NCI-H1092 treated with DMSO at 0.1 percent for 48 hours (cell line): ENCODE results near the gene CCNJL.

Experiments
- DNase-seq: peaks from one replicate; lab custom pipeline; 2025; lab: John Stamatoyannopoulos, UW

Gene CCNJL

GRCh38 chr5:160330212-160330611, 17.8 kb upstream of the CCNJL start:
- no peak for DNase-seq

DNA sequence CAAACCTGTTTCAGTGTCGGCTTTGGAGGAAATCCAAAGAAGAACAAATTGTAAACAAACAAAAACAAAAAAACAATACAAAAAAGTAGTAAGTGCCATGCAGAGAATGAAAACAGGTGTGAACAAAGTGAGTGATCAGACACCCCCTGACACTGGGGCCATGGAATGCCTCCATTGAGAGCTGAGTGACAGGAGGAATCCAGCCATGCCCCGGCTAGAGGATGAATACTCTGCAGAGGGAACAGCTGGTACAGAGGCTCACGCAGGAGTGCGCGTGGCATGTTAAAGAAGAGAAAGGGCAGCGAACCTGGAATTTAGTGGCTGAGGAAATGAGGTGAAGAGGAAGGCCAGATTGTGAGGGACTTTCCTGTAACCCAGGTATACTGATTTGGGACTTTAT, 15.5 kb upstream of the CCNJL start:
- no peak for DNase-seq

GRCh38 chr5:160326981-160327380, 14.6 kb upstream of the CCNJL start:
- no peak for DNase-seq

DNA sequence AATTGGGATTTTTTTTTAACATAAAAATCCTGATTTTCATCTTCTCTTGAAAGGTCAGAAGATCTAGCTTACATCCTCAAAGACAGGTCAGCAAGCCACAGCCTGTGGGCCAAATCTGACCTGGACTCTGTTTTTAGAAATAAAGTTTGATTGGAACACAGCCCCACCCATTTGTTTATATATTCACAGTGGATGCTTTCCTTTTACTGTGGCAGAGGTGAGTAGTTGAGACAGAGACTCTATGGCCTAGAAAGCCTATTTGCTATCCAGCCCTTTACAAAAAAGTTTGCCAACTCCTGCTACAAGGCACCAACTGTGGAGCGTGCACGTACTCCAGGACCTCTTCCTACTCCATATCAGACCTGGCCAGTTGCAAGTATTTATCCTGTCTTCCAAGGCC, 13.4 kb upstream of the CCNJL start:
- no peak for DNase-seq

DNA sequence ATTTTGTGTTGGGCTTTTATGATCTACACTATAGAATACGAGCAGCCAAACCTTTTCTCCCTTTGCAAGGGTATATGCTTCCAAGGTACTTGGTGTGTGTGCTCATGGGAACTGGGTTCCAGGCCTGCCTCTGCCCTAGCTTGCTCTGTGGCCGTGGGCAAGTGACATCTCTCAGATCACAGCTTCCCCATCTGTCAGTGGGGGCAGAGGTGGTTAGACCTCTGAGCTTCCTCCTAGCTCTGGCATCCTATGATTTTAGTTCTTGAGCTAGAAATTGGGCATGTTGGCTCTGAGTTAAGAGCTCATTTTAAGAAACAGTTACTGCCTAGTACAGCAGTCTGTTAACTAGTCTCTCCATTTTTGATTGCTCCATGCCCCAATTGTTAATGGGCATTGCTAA, 12.5 kb upstream of the CCNJL start:
- no peak for DNase-seq

DNA sequence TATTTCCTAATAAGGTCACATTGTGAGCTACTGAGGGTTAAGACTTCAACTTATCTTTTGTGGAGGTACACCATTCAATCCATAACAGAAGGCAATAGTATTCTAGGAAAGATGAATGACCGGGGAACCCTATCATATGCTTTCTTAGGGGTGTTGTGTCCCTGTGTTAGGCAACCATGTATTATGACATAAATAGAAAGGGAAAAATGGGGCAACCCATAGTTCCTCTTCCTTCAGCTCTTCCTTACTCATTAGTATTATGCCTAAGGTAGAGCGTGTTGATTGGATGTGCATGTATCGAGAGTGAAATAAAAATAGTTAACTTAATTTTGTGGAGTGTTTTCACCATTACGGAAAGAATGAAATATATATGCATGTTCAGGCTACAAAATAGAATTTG, 6.0 kb upstream of the CCNJL start:
- DNase-seq, result no peak

DNA sequence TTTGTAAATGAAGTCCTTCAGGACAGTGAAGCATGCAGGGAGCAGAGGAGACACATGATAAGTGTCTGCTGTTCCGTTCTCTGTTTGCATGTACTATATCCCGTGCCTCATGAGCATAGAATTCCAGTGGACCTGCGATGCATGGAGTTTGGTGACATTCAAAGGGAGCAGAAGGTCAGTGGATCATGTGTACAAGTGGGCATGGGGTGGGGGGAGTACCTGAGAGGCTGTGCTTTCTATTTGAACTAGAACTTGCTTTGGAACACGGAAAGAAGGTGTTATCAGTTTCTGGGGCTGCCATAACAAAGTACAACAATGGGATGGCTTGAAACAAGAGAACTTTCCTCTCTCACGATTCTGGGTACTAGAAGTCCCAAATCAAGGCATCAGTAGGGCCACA, 5.1 kb upstream of the CCNJL start:
- DNase-seq, result no peak

DNA sequence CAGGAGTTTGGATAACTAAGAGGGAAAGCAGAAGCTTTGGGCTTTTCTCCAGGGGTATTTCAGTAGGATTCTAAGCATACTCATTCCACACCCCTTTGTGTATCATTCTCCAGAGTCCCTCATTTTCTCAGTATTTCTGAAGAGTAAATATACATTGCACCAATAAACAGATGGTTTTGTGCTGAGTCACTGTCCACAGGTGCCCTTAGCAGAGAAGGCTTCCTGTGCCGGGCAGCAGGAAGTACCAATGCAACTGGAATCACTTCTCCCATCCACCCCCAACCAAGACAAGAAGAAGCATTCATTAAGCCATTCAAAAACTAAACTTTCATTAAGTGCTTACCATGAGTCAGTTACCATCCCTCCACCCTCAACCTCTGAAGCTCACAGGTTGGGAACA, 3.6 kb upstream of the CCNJL start:
- no peak for DNase-seq

DNA sequence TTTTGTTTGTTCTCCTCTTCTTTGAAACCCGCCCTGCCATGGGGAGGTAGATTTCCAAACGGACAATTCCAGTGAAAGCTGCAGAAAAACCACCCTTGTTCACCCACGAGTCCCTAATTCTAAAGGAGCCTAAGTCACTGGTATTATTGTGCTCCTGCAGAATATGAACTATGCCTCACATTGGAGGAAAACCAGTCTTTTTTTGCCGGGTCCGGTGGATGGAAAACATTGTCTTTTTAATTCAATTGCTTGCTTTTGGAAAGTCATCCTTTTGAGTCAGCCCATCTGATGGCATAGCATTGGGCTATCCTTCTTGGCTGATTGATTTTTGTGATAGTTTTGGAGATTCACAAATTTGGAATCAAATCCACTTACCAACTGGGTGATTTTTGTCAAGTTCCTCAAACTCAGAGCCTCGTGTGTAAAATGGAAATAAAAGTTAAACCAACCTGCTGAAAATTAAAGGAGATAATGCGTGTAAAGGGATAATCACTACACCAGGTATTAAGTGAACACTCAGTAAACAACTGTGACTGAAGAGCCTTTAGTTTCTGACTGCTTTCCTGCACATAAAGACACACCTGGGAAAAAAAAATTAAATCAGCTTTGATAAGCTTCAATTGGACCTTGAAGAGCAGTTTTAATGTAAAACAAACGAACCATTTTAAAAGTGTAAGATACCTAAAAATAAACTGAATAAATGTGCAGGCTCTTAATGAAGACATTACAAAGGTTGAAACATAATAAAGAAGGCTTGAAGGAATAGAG, 780 bp upstream of the CCNJL start:
- peak; percentile 11 for DNase-seq

- DNase-seq, result no peak
These were observed 752 bp downstream of the CCNJL start for GRCh38 chr5:160311491-160312133.

GRCh38 chr5:160310552-160311295, 1.6 kb downstream of the CCNJL start:
- DNase-seq, result no peak

GRCh38 chr5:160310140-160310539, 2.2 kb downstream of the CCNJL start:
- DNase-seq, result no peak

DNA sequence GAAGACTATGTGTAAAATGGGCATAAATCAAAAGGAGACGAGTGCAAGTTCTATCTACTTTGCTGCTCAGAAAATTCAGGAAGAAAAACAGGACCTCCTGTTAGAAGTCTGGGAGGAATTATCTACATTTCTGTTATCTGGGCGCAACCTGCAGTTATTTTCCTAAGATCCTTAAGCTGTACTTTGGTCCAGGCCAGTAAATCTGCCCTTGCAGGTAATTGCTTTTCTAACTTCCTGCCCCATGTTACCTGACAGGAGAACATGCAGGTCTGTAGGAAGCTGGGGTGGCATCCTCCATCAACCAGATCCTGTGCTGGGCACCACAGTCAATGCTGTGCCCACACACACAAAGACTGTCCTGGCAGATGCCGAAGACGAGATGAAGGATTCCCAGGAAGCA, 5.7 kb downstream of the CCNJL start:
- no peak for DNase-seq

GRCh38 chr5:160305319-160305718, 7.0 kb downstream of the CCNJL start:
- DNase-seq, result no peak

DNA sequence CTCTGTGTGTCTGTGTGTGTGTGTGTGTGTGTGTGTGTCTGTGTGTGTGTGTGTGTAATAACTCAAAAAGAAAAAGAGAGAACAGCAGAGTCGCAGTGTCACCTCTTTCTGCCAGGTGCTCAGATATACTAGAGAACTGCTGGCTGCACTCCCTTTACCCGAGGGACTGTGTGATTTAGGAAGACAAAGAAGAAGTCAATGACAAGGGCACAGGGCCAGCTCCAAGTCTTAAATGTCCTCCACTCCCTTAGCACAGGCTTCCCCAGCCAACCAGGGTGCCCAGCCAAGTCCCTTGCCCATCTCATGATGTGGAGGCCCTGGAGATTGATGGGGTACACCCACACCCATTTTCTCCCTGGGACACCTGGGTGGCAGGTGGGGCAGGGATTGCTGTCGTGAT, 8.7 kb downstream of the CCNJL start:
- DNase-seq, result no peak

DNA sequence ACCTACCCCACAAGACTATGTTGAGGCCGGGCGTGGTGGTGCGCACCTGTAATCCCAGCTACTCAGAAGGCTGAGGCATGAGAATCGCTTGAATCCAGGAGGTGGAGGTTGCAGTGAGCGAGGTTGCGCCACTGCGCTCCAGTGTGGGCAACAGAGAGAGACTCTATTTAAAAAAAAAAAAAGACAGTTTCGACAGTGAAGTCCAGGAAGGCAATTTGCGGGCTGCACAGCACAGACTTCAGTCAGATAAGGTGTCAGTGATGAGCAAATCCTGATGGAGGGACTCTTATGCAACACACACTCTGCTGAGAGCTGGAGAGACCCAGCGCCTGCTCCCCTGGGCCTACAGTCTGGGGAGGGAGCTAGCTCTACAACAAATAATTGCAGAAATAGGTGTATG, 14.2 kb downstream of the CCNJL start:
- DNase-seq, result no peak

- DNase-seq, result no peak
These were observed 14.6 kb downstream of the CCNJL start for GRCh38 chr5:160297776-160298175.

- no peak for DNase-seq
These were observed 15.4 kb downstream of the CCNJL start for GRCh38 chr5:160297004-160297403.

- no peak for DNase-seq
These were observed 15.9 kb downstream of the CCNJL start for GRCh38 chr5:160296496-160296895.

DNA sequence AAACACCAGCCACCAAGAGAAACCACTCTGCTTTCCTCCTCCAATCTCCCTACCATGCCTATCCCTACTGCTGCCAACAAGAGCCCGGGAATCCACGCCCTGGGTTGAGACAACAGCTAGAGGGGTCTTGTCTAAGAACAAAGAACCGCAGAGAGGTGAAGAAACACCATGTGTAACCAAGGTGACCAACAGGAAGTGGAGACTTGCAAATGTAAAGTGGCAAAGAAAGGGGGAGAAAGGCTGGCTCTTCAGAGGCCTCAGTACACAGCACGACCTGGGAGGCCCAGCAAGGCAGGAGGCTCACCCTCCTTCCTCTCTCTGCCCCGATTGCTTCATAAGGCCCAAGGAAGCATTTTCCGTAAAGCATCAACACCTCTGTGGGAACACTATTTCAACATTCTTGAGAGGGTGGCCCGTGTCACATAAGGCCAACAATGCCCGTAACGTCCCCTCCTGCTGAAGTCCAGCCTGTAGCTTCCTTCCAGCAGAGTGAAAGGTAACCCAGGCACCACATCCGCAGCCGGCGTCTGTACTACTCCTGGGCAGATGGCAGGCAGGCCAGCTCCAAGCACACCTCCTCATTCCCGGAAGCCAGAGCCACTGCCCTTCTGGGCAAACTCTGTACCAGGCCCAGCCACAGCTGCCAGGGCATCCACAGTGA, 18.3 kb downstream of the CCNJL start:
- DNase-seq, result no peak

DNA sequence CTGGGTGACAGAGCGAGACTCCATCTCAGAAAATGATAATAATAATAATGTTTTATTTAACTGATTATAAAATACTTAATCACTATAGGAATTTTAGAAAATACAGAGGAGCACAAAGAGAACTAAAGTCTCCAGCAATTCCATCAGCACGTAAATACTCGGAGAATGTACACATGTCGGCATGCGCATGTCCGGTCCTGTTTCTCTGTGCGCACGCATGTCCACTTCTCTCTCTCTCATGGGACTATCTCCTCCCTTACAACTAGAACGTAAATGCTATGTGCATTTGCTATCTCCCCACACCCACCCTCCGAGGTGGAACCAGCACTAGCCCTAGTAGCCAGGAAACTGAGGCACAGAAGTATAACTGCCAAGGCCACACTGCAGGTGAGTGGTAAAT, 19.0 kb downstream of the CCNJL start:
- DNase-seq, result no peak

- DNase-seq, result no peak
These were observed 20.9 kb downstream of the CCNJL start for GRCh38 chr5:160291467-160291866.

GRCh38 chr5:160290751-160291150, 21.6 kb downstream of the CCNJL start:
- no peak for DNase-seq
